ENCODE measurements around the gene STK38.

The STK38 gene

DNA sequence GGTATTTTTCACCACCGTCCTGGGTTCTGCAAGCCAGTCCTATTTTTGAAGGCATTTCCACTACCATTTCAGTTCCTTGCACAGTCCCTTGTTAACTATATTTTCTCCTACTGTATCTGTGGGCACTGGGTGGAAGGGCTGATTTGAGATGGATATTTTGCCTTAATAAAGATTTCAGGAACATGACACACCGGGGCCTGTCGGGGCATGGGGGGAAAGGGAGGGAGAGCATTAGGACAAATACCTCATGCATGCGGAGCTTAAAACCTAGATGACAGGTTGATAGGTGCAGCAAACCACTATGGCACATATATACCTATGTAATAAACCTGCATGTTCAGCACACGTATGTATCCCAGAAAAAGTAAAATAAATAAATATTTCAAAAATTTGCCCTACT, 22.4 kb downstream of the STK38 start:
- Histone ChIP-seq H3K27me3 (ENCODE audit: insufficient read depth, poor library complexity, severe bottlenecking) (no peaks in the 10 kb centered on the region), H3K4me3 (ENCODE audit: severe bottlenecking) (no peak overlapping the region), H3K4me1 (ENCODE audit: insufficient read depth, poor library complexity, severe bottlenecking) (peaks cover 6% of the 10 kb centered on the region), H3K27ac (ENCODE audit: poor library complexity, severe bottlenecking) (no peak overlapping the region), H3K9me3 (ENCODE audit: severe bottlenecking) (no peaks in the 10 kb centered on the region), H3K36me3 (ENCODE audit: low read depth) (peaks cover 52% of the 10 kb centered on the region)
- ATAC-seq (ENCODE audit: low read depth): no peak
- no peak for DNase-seq (ENCODE audit: low spot score)
- TF ChIP-seq CTCF (IDR thresholded peaks at IDR 0.05; ENCODE audit: poor library complexity, severe bottlenecking): no peak

GRCh38 chr6:36523936-36524499, 23.3 kb downstream of the STK38 start:
- Histone ChIP-seq H3K27ac (ENCODE audit: poor library complexity, severe bottlenecking) (no peak overlapping the region), H3K4me3 (ENCODE audit: severe bottlenecking) (no peak overlapping the region), H3K4me1 (ENCODE audit: insufficient read depth, poor library complexity, severe bottlenecking) (peaks cover 6% of the 10 kb centered on the region), H3K36me3 (ENCODE audit: low read depth) (peaks cover 59% of the 10 kb centered on the region), H3K9me3 (ENCODE audit: severe bottlenecking) (no peaks in the 10 kb centered on the region), H3K27me3 (ENCODE audit: insufficient read depth, poor library complexity, severe bottlenecking) (no peaks in the 10 kb centered on the region)
- DNase-seq (ENCODE audit: low spot score): no peak
- no peak for TF ChIP-seq CTCF (IDR thresholded peaks at IDR 0.05; ENCODE audit: poor library complexity, severe bottlenecking)
- no peak for ATAC-seq (ENCODE audit: low read depth)

DNA sequence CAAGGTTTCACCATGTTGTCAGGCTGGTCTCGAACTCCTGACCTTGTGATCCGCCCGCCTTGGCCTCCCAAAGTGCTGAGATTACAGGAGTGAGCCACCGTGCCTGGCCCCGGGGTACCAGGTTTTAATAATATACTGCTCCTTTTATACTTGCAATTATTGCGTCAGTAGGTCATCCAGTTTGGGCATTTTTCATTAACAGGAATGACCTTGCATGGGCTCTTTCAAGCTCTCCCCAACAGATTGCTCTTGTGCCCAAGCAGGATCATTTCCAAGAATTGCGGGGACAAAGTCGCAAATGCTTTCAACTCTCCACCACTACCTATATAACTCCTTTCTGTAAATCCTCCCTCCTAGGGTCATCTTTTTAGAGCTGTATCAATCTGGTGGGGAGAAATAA, 23.8 kb downstream of the STK38 start:
- Histone ChIP-seq H3K4me3 (ENCODE audit: severe bottlenecking) (no peak overlapping the region), H3K36me3 (ENCODE audit: low read depth) (peaks cover 62% of the 10 kb centered on the region), H3K27ac (ENCODE audit: poor library complexity, severe bottlenecking) (no peak overlapping the region), H3K9me3 (ENCODE audit: severe bottlenecking) (no peaks in the 10 kb centered on the region), H3K4me1 (ENCODE audit: insufficient read depth, poor library complexity, severe bottlenecking) (peaks cover 6% of the 10 kb centered on the region), H3K27me3 (ENCODE audit: insufficient read depth, poor library complexity, severe bottlenecking) (no peaks in the 10 kb centered on the region)
- ATAC-seq (ENCODE audit: low read depth): no peak
- DNase-seq (ENCODE audit: low spot score): no peak
- no peak for TF ChIP-seq CTCF (IDR thresholded peaks at IDR 0.05; ENCODE audit: poor library complexity, severe bottlenecking)

- TF ChIP-seq CTCF (IDR thresholded peaks at IDR 0.05; ENCODE audit: poor library complexity, severe bottlenecking): no peak
- H3K27ac ChIP-seq (ENCODE audit: poor library complexity, severe bottlenecking): no peak overlapping the region
- H3K4me3 ChIP-seq (ENCODE audit: severe bottlenecking): no peak overlapping the region
- no peaks in the 10 kb centered on the region for H3K27me3 ChIP-seq (ENCODE audit: insufficient read depth, poor library complexity, severe bottlenecking)
- H3K36me3 ChIP-seq (ENCODE audit: low read depth): peaks cover 62% of the 10 kb centered on the region
- DNase-seq (ENCODE audit: low spot score) (no peak), ATAC-seq (ENCODE audit: low read depth) (no peak)
- H3K9me3 ChIP-seq (ENCODE audit: severe bottlenecking): no peaks in the 10 kb centered on the region
- H3K4me1 ChIP-seq (ENCODE audit: insufficient read depth, poor library complexity, severe bottlenecking): peaks cover 9% of the 10 kb centered on the region
Measured at GRCh38 chr6:36519352-36519751, 27.9 kb downstream of the STK38 start.

DNA sequence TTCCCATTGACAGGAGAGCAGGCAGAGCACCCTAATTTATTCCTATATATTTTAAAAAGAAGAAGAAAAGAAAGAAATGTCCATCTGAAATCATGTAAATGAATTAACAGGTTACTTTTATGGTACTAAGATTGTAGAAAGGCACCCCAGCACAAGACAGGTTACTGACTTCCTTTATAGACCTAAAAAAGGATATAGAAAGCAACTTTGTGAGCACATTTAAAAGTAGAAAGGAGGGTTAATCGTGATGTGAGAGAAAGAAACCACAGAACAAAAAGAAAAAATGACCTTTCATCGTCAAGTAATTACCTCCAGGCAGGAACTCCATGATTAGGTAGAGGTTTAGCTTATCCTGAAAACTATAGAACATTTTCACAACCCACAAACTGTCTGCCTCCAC, 29.9 kb downstream of the STK38 start:
- Histone ChIP-seq H3K4me3 (ENCODE audit: severe bottlenecking) (no peak overlapping the region), H3K9me3 (ENCODE audit: severe bottlenecking) (no peaks in the 10 kb centered on the region), H3K27ac (ENCODE audit: poor library complexity, severe bottlenecking) (no peak overlapping the region), H3K36me3 (ENCODE audit: low read depth) (peaks cover 50% of the 10 kb centered on the region), H3K4me1 (ENCODE audit: insufficient read depth, poor library complexity, severe bottlenecking) (peaks cover 9% of the 10 kb centered on the region), H3K27me3 (ENCODE audit: insufficient read depth, poor library complexity, severe bottlenecking) (no peaks in the 10 kb centered on the region)
- ATAC-seq (ENCODE audit: low read depth) (no peak), DNase-seq (ENCODE audit: low spot score) (no peak)
- TF ChIP-seq CTCF (IDR thresholded peaks at IDR 0.05; ENCODE audit: poor library complexity, severe bottlenecking): no peak

Measured in RWPE2 (cell line).